Ovary (tissue), 3 donors: Measurements from ENCODE around the gene ADO.

Experiments
- CTCF ChIP-seq, 3 donors: fragments of 450-650 bp in 2 of 3; fragments of 200-600 bp in 1 of 3; IDR thresholded peaks; one replicate each; pipeline versions ENCODE4 v1.5.1 to v1.8.0; 2016 to 2022; ENCODE audit warnings: antibody characterized with exemption in 3 of 3, mild to moderate bottlenecking in 1 of 3
- EP300 ChIP-seq: sonication (generic); formaldehyde crosslinking; IDR thresholded peaks from one replicate; pipeline ENCODE4 v1.6.1; 2017; ENCODE audit warnings: antibody characterized with exemption
- POLR2A ChIP-seq: fragments of 450-650 bp; IDR thresholded peaks from one replicate; pipeline ENCODE4 v1.6.1; 2017; ENCODE audit warnings: antibody characterized with exemption, mild to moderate bottlenecking, moderate library complexity
- donor health status: DM: no; HTN: no; CAD: no.

- no peak for TF ChIP-seq CTCF (IDR thresholded peaks at IDR 0.05)
- no peak for TF ChIP-seq POLR2A
- no peak for TF ChIP-seq EP300
These were observed 10.2 kb upstream of the ADO start for GRCh38 chr10:62794306-62794705.
